ENCODE measurements around the gene ARHGAP24.

The ARHGAP24 gene

DNA sequence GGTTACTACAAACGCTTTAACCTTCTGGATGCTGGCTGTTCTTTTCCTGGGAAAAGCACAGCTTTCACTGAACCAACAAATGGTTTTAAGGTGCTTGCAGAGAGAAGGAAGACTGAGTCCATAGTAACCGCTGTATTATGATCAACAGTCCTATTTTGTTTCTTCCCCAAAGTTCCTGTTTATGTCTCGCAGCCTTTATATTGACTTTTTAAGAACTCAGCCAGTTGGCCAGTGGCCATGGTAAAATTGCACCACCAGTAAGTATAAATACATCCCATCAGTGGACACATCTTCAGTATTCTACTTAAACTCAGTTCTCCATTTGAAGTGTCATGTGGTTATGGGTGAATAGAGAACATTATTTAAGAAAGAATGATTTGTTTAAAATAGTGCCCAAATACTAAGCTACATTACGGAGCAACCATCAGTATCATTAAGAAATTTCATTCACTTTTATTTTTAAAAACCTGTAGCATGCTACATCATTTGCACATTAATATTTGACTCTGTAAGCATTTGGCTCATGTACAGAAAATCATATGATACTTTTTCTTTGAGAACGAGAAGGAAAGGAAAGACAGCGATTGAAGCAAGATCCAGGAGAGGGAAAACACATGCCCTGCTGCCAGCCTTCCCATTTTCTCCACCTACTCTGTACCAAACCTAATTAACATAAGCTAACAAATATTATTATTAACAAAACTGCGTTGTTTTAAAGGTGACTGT lies 287.0 kb downstream of the ARHGAP24 start:
- Histone ChIP-seq H3K27me3 (ENCODE audit: control insufficient read depth in 2 of 2, insufficient read depth in 2 of 2, low read length in 2 of 2) (no peaks in the 10 kb centered on the region), H3K9ac (ENCODE audit: low read depth in 1 of 2, low read length in 2 of 2) (no peak overlapping the region), H3K4me1 (ENCODE audit: control insufficient read depth in 2 of 2, insufficient read depth in 2 of 2, low read length in 2 of 2) (no peaks in the 10 kb centered on the region), H3K9me3 (ENCODE audit: control insufficient read depth in 2 of 2, low read length in 2 of 2) (no peaks in the 10 kb centered on the region), H3K36me3 (ENCODE audit: control insufficient read depth in 2 of 2, insufficient read depth in 2 of 2, low read length in 2 of 2) (no peaks in the 10 kb centered on the region), H3K27ac (ENCODE audit: low read depth in 2 of 2, low read length in 2 of 2) (peak overlapping the region in 1 of 2 donors; percentile 20), H3K4me3 (ENCODE audit: low read length in 2 of 2) (peak overlapping the region in 1 of 2 donors; percentile 10)

DNA sequence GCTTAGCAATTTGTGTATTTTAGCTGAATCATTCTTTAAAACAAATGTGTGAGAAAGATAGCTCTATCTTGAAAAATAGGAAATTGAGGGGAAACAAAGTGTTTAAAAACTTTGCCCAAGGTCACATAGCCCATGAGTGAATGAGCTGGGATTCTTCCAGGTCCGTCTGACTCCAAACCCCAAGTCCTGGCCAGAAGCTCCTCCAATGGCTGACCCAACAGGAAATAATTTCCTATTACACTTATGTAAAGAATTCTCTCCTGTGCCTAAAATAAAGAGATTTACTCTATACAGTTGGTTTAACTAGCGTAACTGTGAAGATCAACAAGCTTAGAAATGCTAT lies 287.6 kb downstream of the ARHGAP24 start:
- no peaks in the 10 kb centered on the region for H3K4me1 ChIP-seq (ENCODE audit: control insufficient read depth in 2 of 2, insufficient read depth in 2 of 2, low read length in 2 of 2)
- no peak overlapping the region for H3K9ac ChIP-seq (ENCODE audit: low read depth in 1 of 2, low read length in 2 of 2)
- no peaks in the 10 kb centered on the region for H3K9me3 ChIP-seq (ENCODE audit: control insufficient read depth in 2 of 2, low read length in 2 of 2)
- peak overlapping the region in 1 of 2 donors; percentile 10 for H3K4me3 ChIP-seq (ENCODE audit: low read length in 2 of 2)
- H3K27me3 ChIP-seq (ENCODE audit: control insufficient read depth in 2 of 2, insufficient read depth in 2 of 2, low read length in 2 of 2): no peaks in the 10 kb centered on the region
- H3K27ac ChIP-seq (ENCODE audit: low read depth in 2 of 2, low read length in 2 of 2): peak overlapping the region in 1 of 2 donors; percentile 14
- H3K36me3 ChIP-seq (ENCODE audit: control insufficient read depth in 2 of 2, insufficient read depth in 2 of 2, low read length in 2 of 2): no peaks in the 10 kb centered on the region

DNA sequence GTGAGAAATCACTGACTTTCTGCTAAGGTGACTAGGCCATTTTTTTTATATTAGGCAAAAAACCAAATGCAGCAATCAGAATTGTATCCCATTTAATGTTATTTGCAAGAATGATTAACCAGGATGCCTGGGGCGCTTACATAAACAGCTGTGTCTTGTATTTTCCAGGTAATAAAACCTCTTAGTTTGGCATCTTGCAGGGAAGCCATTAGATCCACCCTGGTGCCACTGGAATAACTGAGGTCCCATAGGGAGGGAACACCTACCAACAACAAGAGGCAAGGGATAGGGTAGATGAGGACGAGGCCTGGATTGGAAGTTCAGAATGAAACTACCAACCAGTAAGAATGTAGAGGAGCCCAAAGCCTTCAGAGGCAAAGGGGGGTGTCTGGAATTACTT lies 288.3 kb downstream of the ARHGAP24 start:
- H3K9me3 ChIP-seq (ENCODE audit: control insufficient read depth in 2 of 2, low read length in 2 of 2): no peaks in the 10 kb centered on the region
- no peaks in the 10 kb centered on the region for H3K36me3 ChIP-seq (ENCODE audit: control insufficient read depth in 2 of 2, insufficient read depth in 2 of 2, low read length in 2 of 2)
- no peak overlapping the region for H3K4me3 ChIP-seq (ENCODE audit: low read length in 2 of 2)
- H3K27me3 ChIP-seq (ENCODE audit: control insufficient read depth in 2 of 2, insufficient read depth in 2 of 2, low read length in 2 of 2): no peaks in the 10 kb centered on the region
- no peaks in the 10 kb centered on the region for H3K4me1 ChIP-seq (ENCODE audit: control insufficient read depth in 2 of 2, insufficient read depth in 2 of 2, low read length in 2 of 2)
- H3K9ac ChIP-seq (ENCODE audit: low read depth in 1 of 2, low read length in 2 of 2): no peak overlapping the region
- H3K27ac ChIP-seq (ENCODE audit: low read depth in 2 of 2, low read length in 2 of 2): no peak overlapping the region

DNA sequence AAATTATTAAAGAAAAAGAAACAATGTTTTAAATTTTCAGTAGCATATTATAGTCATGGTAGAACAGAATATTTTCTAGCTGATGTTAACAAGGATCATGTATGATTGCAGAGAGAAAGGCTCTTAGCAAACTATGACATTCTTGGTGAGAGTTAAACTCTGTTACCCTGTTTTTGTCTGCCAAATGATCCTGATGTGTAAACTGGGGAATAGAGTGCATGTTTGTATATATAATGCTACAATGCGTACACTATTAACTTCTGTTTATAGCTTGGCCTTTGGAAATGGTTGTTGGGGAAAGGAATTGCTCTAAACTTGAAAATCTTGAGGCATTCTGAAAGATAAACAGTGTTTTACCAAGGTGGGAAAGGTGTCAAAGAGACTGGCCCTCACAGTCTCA lies 292.7 kb downstream of the ARHGAP24 start:
- Histone ChIP-seq H3K4me1 (ENCODE audit: control insufficient read depth in 2 of 2, insufficient read depth in 2 of 2, low read length in 2 of 2) (no peaks in the 10 kb centered on the region), H3K4me3 (ENCODE audit: low read length in 2 of 2) (no peak overlapping the region), H3K9ac (ENCODE audit: low read depth in 1 of 2, low read length in 2 of 2) (no peak overlapping the region), H3K9me3 (ENCODE audit: control insufficient read depth in 2 of 2, low read length in 2 of 2) (no peaks in the 10 kb centered on the region), H3K36me3 (ENCODE audit: control insufficient read depth in 2 of 2, insufficient read depth in 2 of 2, low read length in 2 of 2) (no peaks in the 10 kb centered on the region), H3K27me3 (ENCODE audit: control insufficient read depth in 2 of 2, insufficient read depth in 2 of 2, low read length in 2 of 2) (no peaks in the 10 kb centered on the region), H3K27ac (ENCODE audit: low read depth in 2 of 2, low read length in 2 of 2) (no peak overlapping the region)

DNA sequence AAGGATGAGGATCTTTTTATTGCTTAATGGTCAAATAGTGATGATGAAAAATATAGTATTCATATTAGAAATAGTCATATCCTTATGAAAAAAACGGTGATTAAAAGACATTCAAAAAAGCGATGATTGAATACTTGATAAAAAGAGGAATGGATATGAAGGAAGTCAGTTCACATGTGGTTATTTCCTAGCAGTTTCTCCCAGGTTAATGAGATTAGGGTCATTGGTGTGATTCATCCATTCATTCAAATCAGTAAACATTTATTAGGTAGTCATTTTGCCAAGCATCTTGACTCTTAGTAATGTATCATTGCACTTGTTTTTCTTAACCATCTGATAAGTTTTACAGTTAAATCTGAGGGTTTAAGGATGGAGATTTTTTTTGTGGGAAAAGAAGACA lies 294.1 kb downstream of the ARHGAP24 start:
- H3K36me3 ChIP-seq (ENCODE audit: control insufficient read depth in 2 of 2, insufficient read depth in 2 of 2, low read length in 2 of 2): no peaks in the 10 kb centered on the region
- no peak overlapping the region for H3K9ac ChIP-seq (ENCODE audit: low read depth in 1 of 2, low read length in 2 of 2)
- H3K27me3 ChIP-seq (ENCODE audit: control insufficient read depth in 2 of 2, insufficient read depth in 2 of 2, low read length in 2 of 2): no peaks in the 10 kb centered on the region
- H3K9me3 ChIP-seq (ENCODE audit: control insufficient read depth in 2 of 2, low read length in 2 of 2): no peaks in the 10 kb centered on the region
- no peak overlapping the region for H3K27ac ChIP-seq (ENCODE audit: low read depth in 2 of 2, low read length in 2 of 2)
- no peak overlapping the region for H3K4me3 ChIP-seq (ENCODE audit: low read length in 2 of 2)
- no peaks in the 10 kb centered on the region for H3K4me1 ChIP-seq (ENCODE audit: control insufficient read depth in 2 of 2, insufficient read depth in 2 of 2, low read length in 2 of 2)

DNA sequence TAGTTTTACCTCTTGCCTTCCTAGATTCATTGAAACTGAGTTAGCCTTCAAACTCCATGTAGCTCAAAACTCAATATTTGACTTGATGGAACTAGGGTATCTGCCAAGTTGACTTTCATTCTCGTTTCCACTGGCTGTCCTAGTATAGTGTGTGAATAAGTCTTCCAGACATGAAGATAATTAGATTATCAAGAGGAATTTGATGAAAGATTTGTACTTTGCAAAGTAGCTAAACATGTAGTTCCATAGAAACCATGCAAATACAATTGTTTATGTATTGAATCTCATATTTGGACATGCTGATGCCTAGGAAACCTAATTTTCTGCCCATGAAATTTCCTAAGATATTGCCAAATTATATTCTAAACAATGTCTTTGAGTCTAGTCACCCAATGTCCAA lies 297.5 kb downstream of the ARHGAP24 start:
- H3K27ac ChIP-seq (ENCODE audit: low read depth in 2 of 2, low read length in 2 of 2): no peak overlapping the region
- no peak overlapping the region for H3K9ac ChIP-seq (ENCODE audit: low read depth in 1 of 2, low read length in 2 of 2)
- H3K9me3 ChIP-seq (ENCODE audit: control insufficient read depth in 2 of 2, low read length in 2 of 2): no peaks in the 10 kb centered on the region
- H3K27me3 ChIP-seq (ENCODE audit: control insufficient read depth in 2 of 2, insufficient read depth in 2 of 2, low read length in 2 of 2): no peaks in the 10 kb centered on the region
- H3K4me1 ChIP-seq (ENCODE audit: control insufficient read depth in 2 of 2, insufficient read depth in 2 of 2, low read length in 2 of 2): no peaks in the 10 kb centered on the region
- no peaks in the 10 kb centered on the region for H3K36me3 ChIP-seq (ENCODE audit: control insufficient read depth in 2 of 2, insufficient read depth in 2 of 2, low read length in 2 of 2)
- H3K4me3 ChIP-seq (ENCODE audit: low read length in 2 of 2): no peak overlapping the region

DNA sequence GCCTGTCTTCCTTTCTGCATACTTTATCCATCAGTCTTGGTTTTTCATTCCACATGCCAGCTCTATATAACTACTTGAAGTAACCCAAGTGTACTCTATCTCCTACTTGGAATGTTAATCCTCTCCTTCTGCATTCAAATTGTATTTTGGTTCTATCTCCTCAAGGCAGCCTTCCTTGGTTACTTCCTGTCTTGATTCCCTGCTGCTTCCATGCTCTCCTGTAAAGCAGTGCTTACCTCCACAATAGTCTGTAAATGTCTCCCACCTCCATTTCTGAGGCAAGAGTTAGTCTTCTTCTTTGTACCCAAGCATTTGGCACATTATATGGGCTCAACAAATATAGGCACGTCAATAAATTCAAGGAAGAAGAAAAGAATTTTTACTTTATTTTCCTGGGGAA lies 298.4 kb downstream of the ARHGAP24 start:
- Histone ChIP-seq H3K9ac (ENCODE audit: low read depth in 1 of 2, low read length in 2 of 2) (no peak overlapping the region), H3K9me3 (ENCODE audit: control insufficient read depth in 2 of 2, low read length in 2 of 2) (no peaks in the 10 kb centered on the region), H3K36me3 (ENCODE audit: control insufficient read depth in 2 of 2, insufficient read depth in 2 of 2, low read length in 2 of 2) (no peaks in the 10 kb centered on the region), H3K27me3 (ENCODE audit: control insufficient read depth in 2 of 2, insufficient read depth in 2 of 2, low read length in 2 of 2) (no peaks in the 10 kb centered on the region), H3K27ac (ENCODE audit: low read depth in 2 of 2, low read length in 2 of 2) (no peak overlapping the region), H3K4me1 (ENCODE audit: control insufficient read depth in 2 of 2, insufficient read depth in 2 of 2, low read length in 2 of 2) (no peaks in the 10 kb centered on the region), H3K4me3 (ENCODE audit: low read length in 2 of 2) (no peak overlapping the region)

DNA sequence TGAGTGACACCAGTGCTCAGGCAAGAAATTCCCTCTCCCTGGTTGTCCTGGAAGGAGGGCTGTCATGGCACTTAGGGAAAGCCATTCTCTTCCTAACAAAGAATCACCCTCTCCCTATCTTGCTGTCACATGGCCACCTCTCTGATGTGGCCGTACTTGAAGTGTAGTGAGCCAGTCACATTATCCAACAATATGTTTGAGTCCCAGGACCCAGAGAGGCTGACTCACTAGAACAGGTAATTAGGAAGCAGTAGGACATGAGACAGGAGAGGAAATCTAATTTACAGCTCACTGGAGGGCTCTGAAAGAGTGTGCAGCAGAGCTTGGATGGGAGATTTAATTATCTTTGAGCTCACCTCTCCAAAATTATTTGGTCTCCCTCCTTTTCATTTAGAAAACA lies 299.1 kb downstream of the ARHGAP24 start:
- Histone ChIP-seq H3K27ac (ENCODE audit: low read depth in 2 of 2, low read length in 2 of 2) (no peak overlapping the region), H3K36me3 (ENCODE audit: control insufficient read depth in 2 of 2, insufficient read depth in 2 of 2, low read length in 2 of 2) (no peaks in the 10 kb centered on the region)

DNA sequence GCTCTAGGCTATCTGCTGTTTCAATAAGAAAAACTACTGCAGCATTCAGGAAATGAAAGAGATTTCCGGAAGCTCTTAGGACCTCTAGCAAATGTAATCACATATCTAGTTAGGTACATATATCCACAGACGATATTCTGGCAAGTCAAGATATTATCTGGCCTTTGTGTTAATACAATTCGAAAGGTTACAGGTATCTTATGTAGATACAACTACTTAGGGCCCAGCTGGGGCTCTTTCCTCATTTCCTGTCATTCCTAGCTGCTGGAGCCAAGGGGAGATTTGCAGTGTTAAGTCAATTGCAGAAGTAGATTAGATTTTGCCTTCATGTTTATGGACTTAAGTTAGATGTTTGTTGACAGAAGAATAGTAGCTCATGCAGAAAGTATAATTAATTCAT lies 299.5 kb downstream of the ARHGAP24 start:
- Histone ChIP-seq H3K4me3 (ENCODE audit: low read length in 2 of 2) (no peak overlapping the region), H3K4me1 (ENCODE audit: control insufficient read depth in 2 of 2, insufficient read depth in 2 of 2, low read length in 2 of 2) (no peaks in the 10 kb centered on the region), H3K36me3 (ENCODE audit: control insufficient read depth in 2 of 2, insufficient read depth in 2 of 2, low read length in 2 of 2) (no peaks in the 10 kb centered on the region), H3K9ac (ENCODE audit: low read depth in 1 of 2, low read length in 2 of 2) (no peak overlapping the region), H3K27me3 (ENCODE audit: control insufficient read depth in 2 of 2, insufficient read depth in 2 of 2, low read length in 2 of 2) (no peaks in the 10 kb centered on the region), H3K27ac (ENCODE audit: low read depth in 2 of 2, low read length in 2 of 2) (no peak overlapping the region), H3K9me3 (ENCODE audit: control insufficient read depth in 2 of 2, low read length in 2 of 2) (no peaks in the 10 kb centered on the region)

More for the DNA sequence above, 299.1 kb downstream of the ARHGAP24 start:
- H3K9ac ChIP-seq (ENCODE audit: low read depth in 1 of 2, low read length in 2 of 2): no peak overlapping the region
- no peaks in the 10 kb centered on the region for H3K4me1 ChIP-seq (ENCODE audit: control insufficient read depth in 2 of 2, insufficient read depth in 2 of 2, low read length in 2 of 2)
- no peaks in the 10 kb centered on the region for H3K27me3 ChIP-seq (ENCODE audit: control insufficient read depth in 2 of 2, insufficient read depth in 2 of 2, low read length in 2 of 2)
- no peaks in the 10 kb centered on the region for H3K9me3 ChIP-seq (ENCODE audit: control insufficient read depth in 2 of 2, low read length in 2 of 2)
- H3K4me3 ChIP-seq (ENCODE audit: low read length in 2 of 2): no peak overlapping the region

DNA sequence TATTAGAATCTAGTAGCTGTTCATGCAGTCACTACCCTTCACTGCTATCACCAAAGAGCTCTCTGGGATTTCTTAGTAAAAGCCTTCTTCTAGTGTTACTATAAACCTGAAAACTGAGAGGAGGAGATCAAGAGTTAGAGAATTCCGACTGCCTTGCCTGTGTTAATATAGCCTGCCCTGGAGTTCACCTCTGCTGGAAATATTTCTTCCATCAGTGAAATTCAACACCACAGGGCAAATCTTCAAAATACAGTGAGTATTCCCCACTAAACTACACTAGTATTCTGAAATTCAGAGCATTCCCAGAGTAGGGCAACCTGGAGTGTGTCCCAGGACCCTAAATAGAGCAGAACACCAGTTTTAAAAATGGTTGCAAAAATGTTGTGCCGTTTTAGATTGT lies 301.1 kb downstream of the ARHGAP24 start:
- H3K4me1 ChIP-seq (ENCODE audit: control insufficient read depth in 2 of 2, insufficient read depth in 2 of 2, low read length in 2 of 2): no peaks in the 10 kb centered on the region
- H3K9me3 ChIP-seq (ENCODE audit: control insufficient read depth in 2 of 2, low read length in 2 of 2): no peaks in the 10 kb centered on the region
- no peak overlapping the region for H3K27ac ChIP-seq (ENCODE audit: low read depth in 2 of 2, low read length in 2 of 2)
- no peaks in the 10 kb centered on the region for H3K36me3 ChIP-seq (ENCODE audit: control insufficient read depth in 2 of 2, insufficient read depth in 2 of 2, low read length in 2 of 2)
- H3K4me3 ChIP-seq (ENCODE audit: low read length in 2 of 2): no peak overlapping the region
- H3K27me3 ChIP-seq (ENCODE audit: control insufficient read depth in 2 of 2, insufficient read depth in 2 of 2, low read length in 2 of 2): no peaks in the 10 kb centered on the region
- no peak overlapping the region for H3K9ac ChIP-seq (ENCODE audit: low read depth in 1 of 2, low read length in 2 of 2)

DNA sequence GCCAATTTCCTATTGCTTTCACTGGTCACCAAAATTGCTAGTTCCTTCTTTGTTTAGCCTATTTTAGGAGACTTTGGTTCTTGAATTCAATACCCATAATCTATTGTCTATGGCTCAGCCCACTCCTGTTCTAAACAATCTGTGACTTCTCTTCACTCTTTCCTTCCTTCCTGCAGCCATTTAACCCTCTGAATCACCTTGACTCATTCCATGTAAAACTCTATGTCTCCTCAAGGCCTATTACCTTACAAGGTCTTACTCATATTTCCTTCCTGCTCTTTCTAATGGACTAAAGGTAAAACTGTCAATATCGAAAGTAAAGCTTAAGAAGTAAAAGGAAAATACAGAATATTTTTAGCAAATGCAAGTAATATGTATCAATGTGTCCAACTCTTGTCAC lies 301.6 kb downstream of the ARHGAP24 start:
- Histone ChIP-seq H3K4me1 (ENCODE audit: control insufficient read depth in 2 of 2, insufficient read depth in 2 of 2, low read length in 2 of 2) (no peaks in the 10 kb centered on the region), H3K4me3 (ENCODE audit: low read length in 2 of 2) (no peak overlapping the region), H3K36me3 (ENCODE audit: control insufficient read depth in 2 of 2, insufficient read depth in 2 of 2, low read length in 2 of 2) (no peaks in the 10 kb centered on the region), H3K9ac (ENCODE audit: low read depth in 1 of 2, low read length in 2 of 2) (no peak overlapping the region), H3K9me3 (ENCODE audit: control insufficient read depth in 2 of 2, low read length in 2 of 2) (no peaks in the 10 kb centered on the region), H3K27me3 (ENCODE audit: control insufficient read depth in 2 of 2, insufficient read depth in 2 of 2, low read length in 2 of 2) (no peaks in the 10 kb centered on the region), H3K27ac (ENCODE audit: low read depth in 2 of 2, low read length in 2 of 2) (no peak overlapping the region)

All from mucosa of rectum (tissue), 2 donors.